ENCODE results near the gene LHFPL6.

Gene LHFPL6

GRCh38 chr13:39602614-39603366, at the start of gene LHFPL6:
Gene LHFPL6 (minus strand): TSS chr13:39603193.
- DNase-seq (ENCODE audit: low read depth in 2 of 2): peak; percentile 46 to 59

- DNase-seq (ENCODE audit: low read depth in 2 of 2): no peak
Observed at GRCh38 chr13:39646122-39646521, 43.1 kb upstream of the LHFPL6 start.

DNA sequence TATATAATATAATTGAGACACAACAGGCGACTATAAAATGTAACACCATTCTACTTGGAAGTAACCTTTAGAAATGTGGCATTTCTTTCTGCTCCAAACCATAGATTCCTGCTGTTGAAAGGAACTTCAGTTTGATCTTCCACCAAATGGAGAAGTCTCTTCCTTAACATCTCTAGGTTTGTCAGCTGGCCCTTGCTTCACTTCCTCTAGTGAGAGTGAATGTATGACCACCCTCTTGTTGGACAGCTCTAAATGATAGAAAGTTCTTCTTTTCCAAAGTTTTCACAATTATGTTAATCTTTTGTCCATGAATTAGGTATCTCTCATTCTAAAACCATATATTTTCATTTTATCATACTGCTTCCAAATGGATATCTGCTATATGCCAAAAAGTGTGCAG, 38.7 kb upstream of the LHFPL6 start:
- DNase-seq (ENCODE audit: low read depth in 2 of 2): no peak

DNA sequence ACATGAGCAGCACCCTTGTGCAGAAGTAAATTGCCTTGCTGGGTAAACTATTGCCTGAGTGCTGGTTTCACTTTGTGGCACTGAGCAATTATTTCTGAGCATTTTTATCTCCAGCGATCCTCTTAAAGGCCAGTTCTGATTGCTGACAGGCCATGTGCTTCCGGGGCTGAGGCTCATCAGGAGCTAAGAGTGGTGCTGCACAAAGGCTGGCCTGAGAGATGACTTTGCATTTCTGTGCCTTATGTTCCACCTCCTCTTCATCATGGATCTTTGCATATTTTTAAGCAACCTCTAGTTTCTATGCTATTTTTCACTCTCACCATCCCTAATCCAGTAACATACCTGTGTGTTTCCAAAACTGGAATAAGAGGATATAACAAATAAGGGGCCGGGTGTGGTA, 34.9 kb upstream of the LHFPL6 start:
- DNase-seq (ENCODE audit: low read depth in 2 of 2): no peak

GRCh38 chr13:39635564-39635963, 32.6 kb upstream of the LHFPL6 start:
- no peak for DNase-seq (ENCODE audit: low read depth in 2 of 2)

DNA sequence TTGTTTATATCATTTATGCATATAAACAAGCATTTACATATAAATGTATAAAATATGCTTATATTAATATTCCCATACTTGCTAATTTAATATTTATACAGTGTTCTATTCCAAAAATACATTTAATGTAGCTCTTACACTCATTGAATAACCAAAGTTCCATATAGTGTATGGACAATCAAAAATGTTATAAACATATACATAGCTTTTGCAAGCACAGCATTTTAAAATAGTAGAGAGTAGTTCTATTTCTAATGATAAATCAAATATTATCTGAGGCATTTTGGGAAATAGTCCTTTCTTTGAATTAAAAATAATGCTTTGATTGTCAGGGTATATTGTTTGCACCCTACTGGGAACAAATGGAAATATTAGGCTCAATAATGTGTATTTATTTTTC, 30.0 kb upstream of the LHFPL6 start:
- DNase-seq (ENCODE audit: low read depth in 2 of 2): no peak

GRCh38 chr13:39631307-39631706, 28.3 kb upstream of the LHFPL6 start:
- DNase-seq (ENCODE audit: low read depth in 2 of 2): no peak

DNA sequence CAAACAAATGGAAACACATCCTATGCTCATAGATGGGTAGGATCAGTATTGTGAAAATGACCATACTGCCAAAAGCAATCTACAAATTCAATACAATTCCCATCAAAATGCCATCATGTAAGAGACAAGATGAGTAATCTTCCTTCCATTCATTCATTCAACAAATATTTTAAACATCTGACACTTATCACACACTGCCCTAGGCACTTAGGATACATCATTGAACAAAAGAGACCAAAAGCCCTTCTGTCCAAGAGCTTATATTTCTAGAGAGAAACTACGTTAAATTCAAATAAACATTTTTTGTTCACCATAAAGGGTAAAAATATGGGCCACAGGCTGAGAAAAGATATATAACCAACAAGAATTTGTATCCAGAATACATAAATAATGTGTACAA, 20.5 kb upstream of the LHFPL6 start:
- no peak for DNase-seq (ENCODE audit: low read depth in 2 of 2)

- no peak for DNase-seq (ENCODE audit: low read depth in 2 of 2)
Observed at GRCh38 chr13:39618561-39618960, 15.6 kb upstream of the LHFPL6 start.

DNA sequence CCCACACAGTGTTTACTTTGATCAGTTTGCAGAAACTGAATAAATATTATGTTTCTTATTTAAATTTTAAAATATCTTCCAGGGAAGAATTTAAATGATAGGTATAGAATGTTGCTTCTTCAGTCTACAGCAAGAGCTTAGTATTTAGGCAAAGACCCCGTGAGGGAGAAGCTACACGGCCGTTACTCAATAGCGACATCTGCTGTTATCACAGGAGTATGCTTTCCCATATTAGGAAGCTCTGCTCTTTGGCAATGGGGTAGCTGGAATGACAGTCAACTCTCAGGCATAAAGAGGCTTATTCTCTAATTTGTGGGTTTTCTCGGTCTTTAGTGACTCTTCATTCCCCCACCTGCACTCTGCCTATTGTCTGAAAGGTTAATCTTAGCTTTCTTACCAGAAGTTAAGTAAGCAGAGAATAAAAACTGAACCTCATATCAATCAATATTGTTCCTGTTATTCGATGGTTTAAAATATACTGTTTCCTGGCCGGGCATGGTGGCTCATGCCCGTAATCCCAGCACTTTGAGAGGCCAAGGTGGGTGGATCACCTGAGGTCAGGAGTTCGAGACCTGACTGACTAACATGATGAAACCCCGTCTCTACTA, 13.2 kb upstream of the LHFPL6 start:
- peak in 1 of 2 experiments; percentile 39 for DNase-seq (ENCODE audit: low read depth in 2 of 2)

- peak in 1 of 2 experiments; percentile 47 for DNase-seq (ENCODE audit: low read depth in 2 of 2)
Observed at GRCh38 chr13:39612023-39612637, 9.1 kb upstream of the LHFPL6 start.

- DNase-seq (ENCODE audit: low read depth in 2 of 2): no peak
Observed at GRCh38 chr13:39607876-39608275, 4.9 kb upstream of the LHFPL6 start.

DNA sequence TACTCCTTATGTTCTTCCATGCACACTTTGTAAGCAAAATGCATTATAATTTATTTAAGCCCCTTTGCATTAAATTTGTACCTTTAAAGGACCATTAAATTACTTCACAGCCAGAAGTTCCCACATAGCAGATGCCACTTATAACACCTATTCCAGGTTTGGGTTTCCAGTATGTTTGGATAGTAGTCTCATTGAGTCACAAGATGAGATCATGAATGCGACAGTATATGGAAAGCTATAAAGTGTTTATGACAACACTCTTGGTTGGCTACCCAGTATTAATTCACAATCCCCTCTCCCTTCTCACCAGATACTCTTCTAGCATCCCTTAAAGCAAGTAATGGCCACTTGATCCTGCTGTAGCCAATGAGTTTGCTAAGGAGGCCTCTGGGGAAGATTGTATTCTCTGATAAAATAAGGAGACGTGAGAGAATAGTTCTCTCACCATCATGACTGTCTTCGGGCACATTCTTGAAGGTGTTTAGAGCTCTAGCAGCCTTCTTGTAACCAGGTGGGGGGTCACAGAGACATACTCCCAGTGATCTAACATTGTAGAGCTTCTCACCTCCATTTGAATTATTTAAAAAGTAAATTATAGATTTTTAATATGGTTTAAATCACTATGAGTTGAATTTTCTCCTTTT, 2.8 kb upstream of the LHFPL6 start:
- no peak for DNase-seq (ENCODE audit: low read depth in 2 of 2)

- no peak for DNase-seq (ENCODE audit: low read depth in 2 of 2)
Observed at GRCh38 chr13:39604756-39605155, 1.8 kb upstream of the LHFPL6 start.

DNA sequence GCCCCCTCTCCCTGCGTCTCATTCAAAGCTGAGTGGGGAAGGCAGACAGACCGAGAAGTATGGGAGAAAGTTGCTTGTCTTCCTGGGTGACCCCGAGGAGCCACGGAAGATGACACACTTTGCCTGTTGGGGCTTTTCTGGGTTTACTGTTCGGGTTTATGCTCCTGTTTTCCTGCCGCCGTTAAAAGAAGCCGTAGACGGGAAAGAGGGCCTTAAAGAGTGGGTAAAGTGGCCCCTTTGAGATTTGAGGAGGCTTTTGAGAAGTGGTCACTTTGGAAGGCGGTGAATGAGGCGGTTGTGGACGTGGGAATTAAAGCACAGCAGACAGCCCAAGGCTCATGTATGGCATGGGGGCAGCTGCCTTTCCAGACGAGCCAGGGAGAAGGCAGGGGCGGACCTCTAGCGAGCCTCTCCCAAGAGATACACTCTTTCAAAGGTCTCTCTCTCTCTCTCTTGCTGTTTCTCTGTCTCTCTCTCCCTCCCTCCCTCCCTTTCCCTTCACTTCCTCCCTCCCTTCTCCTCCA, 493 bp upstream of the LHFPL6 start:
- DNase-seq (ENCODE audit: low read depth in 2 of 2): no peak

DNA sequence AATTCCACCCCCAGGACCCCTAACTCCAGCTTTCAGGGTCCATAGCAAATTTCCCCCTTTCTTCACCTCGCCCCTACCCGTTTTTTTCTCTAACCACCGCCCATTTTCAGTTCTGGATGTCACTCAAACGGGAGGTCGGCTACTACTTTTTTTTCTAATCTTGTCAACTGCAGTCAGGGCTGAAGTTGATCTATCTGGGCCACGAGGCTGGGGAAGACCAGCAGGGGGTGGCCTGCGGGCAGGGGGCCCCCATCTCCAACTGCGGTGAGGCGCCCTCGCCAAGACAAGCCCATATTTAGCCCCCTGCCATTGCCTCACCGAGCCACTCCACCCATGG, 748 bp downstream of the LHFPL6 start:
- no peak for DNase-seq (ENCODE audit: low read depth in 2 of 2)

GRCh38 chr13:39601636-39602035, 1.4 kb downstream of the LHFPL6 start:
- no peak for DNase-seq (ENCODE audit: low read depth in 2 of 2)

DNA sequence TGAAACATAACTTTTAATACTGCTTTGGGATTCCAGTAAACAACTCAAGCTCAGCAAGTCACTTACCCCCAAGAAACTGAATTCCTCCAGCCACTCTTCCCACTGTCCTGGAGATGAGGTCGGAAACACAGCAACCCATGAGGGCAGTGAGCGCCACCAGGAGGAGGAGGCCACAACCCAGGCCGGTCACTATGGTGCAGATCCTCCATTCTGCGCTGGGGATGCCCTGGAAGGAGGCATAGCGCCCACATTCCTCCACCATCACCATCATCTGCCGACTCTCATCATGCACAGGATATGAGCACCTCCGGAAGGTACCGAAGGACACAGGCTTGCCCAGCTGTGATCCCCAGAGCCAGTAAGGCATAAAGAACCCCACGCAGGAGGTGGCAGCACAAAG, 2.2 kb downstream of the LHFPL6 start:
- DNase-seq (ENCODE audit: low read depth in 2 of 2): no peak

DNA sequence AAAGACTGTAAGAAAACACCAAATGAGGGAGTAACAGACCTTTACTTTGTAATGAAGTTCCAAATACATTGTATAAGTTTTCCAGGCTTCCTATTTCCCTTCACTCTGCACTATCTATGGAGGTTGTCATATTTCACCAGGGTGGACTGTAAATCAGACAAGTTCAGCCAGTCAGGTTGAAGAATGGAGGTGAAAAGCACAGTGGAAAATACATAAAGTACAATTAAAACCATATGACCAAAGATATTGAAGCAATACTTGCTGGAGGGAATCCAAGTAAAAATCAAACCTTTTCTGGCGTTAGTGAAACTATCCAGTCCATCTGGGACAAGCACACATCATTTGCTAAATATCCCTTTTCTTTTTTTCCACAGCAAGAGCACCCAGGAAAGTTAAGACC, 3.2 kb downstream of the LHFPL6 start:
- DNase-seq (ENCODE audit: low read depth in 2 of 2): peak; percentile 75 to 79

- no peak for DNase-seq (ENCODE audit: low read depth in 2 of 2)
Observed at GRCh38 chr13:39599012-39599411, 4.0 kb downstream of the LHFPL6 start.

DNA sequence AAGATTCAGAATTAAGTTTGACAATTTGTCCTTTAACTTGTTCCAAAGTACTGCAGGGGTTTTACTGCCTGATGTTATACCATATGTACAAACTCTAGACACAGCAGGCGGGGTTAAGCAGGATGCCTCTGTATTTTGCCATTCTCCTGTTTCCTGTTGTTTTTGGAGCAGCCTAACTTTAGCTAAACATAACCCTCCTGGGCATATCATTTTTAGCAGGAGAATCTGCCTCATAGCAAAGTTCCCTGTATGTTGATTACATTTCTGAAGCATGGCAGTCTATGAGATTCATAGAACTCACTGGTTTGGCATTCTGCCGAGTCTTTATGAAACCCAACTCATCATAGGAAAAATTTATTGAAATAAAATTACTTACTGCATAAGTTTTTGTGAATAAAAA, 5.2 kb downstream of the LHFPL6 start:
- peak; percentile 69 to 72 for DNase-seq (ENCODE audit: low read depth in 2 of 2)

DNA sequence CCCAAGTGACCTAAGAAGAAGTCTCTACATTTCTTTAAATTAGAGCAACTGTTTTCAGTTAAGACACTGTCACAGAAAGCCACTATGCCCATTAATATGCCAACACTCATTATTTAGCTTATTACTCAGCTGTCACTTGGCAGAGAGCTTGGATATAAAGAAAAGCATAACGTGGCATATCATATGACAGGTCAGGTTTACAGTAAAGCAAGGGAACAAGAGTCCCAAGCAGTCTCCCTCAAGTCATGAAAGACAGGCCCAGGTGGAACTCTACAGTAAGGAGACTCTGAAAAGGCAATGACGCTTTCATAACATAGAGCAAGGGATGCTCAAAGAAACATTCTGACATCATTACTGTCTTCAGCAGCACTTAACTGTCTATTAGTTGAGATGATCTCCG, 6.3 kb downstream of the LHFPL6 start:
- no peak for DNase-seq (ENCODE audit: low read depth in 2 of 2)

DNA sequence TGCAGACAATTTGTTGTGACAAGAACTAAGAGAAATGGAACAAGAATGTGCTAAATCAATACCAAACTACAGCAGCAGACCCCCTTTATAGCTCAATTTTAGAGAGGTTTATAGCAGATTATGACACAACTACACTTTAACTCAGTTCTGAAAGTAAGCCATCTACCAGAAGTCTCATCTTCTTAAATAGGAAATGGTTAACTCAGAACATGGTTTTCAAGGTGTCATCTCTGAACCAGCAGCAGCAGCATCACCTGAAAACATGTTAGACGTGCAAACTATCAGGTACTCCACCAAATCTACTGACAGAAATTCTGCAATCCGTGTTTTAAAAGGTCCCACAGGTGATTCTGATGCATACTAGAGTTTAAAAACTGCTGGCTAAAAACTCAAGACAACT, 6.8 kb downstream of the LHFPL6 start:
- DNase-seq (ENCODE audit: low read depth in 2 of 2): no peak
